Measurements from ENCODE around the gene EZH2.

Gene EZH2

DNA sequence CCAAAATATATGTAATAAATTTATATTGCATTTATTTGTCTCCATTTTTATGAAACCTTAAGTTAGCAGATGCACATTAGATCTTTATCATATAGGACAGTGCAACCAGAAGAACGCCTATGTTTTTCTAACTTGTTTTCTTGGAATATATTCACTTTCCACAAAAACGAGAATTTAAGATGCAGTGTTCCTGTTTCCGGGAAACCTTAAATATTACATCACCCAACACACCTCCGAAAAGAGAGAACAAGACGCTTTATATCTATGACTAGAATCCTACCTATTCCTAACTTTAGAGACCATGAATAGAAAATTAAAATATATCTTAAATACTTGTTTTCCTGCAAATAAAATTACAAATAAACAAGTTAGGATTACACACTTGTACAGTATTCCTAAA, 1.9 kb downstream of the EZH2 start:
- Mint-ChIP-seq H3K27ac (peak overlapping the region; percentile 95), H3K27me3 (no peaks in the 10 kb centered on the region), H3K36me3 (peaks cover 10% of the 10 kb centered on the region), H3K9me3 (no peaks in the 10 kb centered on the region), H3K4me1 (peaks cover 44% of the 10 kb centered on the region), H3K4me3 (peak overlapping the region; percentile 98)

DNA sequence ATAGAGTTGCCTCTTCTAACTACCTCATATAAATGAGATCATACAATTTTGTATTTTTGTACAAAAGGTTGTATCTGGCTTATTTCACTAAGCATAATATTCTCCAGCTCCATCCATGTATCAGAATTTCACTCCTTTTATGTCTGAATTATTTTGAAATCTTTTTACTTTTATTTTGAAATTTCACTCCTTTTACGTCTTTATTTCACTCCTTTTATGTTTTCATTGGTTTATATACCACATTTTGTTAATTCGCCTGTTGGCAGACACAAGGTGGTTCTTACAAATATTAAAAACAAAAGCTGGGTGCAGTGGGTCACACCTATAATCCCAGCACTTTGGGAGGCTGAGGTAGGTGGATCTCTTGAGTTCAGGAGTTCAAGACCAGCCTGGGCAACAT, 5.8 kb downstream of the EZH2 start:
- Mint-ChIP-seq H3K27me3 (no peaks in the 10 kb centered on the region), H3K27ac (no peak overlapping the region), H3K4me1 (peaks cover 51% of the 10 kb centered on the region), H3K9me3 (no peaks in the 10 kb centered on the region), H3K4me3 (no peak overlapping the region), H3K36me3 (peaks cover 8% of the 10 kb centered on the region)

DNA sequence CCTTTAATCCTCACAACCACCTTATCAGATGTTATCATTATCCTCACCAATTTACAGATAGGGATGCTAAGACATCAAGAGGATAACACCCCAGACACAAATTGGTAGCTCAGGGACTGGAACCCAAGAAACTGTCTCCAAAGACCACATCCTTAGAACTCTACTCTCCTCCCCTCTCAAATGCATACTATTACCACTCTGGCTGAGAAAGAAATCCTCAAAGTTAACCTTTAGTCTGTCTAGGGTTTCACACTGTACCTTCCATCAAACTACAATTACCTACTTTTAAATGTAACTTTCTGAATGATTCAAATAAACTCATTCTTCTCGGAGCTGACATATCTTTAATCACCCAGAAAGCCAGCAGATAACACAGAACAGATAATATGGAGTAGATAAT, 6.6 kb downstream of the EZH2 start:
- no peak overlapping the region for H3K27ac Mint-ChIP-seq
- H3K4me1 Mint-ChIP-seq = peaks cover 57% of the 10 kb centered on the region

DNA sequence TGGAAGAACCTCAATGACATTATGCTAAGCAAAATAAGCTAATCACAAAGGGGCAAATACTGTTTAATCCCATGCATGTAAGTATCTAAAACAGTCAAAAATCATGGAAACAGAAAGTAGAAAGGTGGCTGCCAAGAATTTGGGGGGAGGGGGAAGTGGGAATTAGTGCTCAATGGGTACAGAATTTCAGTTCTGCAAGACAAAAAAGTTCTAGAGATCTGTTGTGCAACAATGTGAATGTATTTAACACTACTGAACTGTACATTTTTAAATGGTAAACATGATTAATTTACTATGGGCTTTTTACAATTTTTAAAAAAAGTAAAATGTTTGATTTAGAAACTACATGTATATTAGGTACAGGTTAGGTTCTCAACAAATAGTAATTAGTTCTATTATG, 11.9 kb downstream of the EZH2 start:
- H3K27ac Mint-ChIP-seq = no peak overlapping the region
- peaks cover 9% of the 10 kb centered on the region for H3K9me3 Mint-ChIP-seq
- peaks cover 14% of the 10 kb centered on the region for H3K36me3 Mint-ChIP-seq
- H3K4me1 Mint-ChIP-seq = peaks cover 43% of the 10 kb centered on the region
- H3K4me3 Mint-ChIP-seq = no peak overlapping the region
- no peaks in the 10 kb centered on the region for H3K27me3 Mint-ChIP-seq

More for the DNA sequence above, 6.6 kb downstream of the EZH2 start:
- no peaks in the 10 kb centered on the region for H3K9me3 Mint-ChIP-seq
- H3K36me3 Mint-ChIP-seq = peaks cover 10% of the 10 kb centered on the region
- no peaks in the 10 kb centered on the region for H3K27me3 Mint-ChIP-seq
- H3K4me3 Mint-ChIP-seq = peak overlapping the region; percentile 4

DNA sequence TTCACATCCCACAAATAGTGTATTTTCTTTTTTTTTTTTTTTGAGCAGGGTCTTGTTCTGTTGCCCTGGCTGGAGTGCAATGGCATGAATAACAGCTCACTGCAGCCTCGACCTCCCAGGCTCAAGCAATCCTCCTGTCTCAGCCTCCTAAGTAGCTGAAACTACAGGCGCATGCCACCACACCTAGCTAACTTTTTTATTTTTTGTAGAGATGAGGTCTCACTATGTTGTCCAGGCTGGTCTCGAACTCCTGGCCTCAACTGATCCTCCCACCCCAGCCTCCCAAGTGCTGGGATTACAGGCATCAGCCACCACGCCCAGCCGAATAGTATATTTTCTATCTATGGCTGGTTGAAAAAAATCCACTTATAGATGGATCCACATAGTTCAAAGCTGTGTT, 12.5 kb downstream of the EZH2 start:
- Mint-ChIP-seq H3K27me3 (no peaks in the 10 kb centered on the region), H3K36me3 (peaks cover 14% of the 10 kb centered on the region), H3K4me3 (no peak overlapping the region), H3K4me1 (peaks cover 43% of the 10 kb centered on the region), H3K27ac (no peak overlapping the region), H3K9me3 (peaks cover 9% of the 10 kb centered on the region)

DNA sequence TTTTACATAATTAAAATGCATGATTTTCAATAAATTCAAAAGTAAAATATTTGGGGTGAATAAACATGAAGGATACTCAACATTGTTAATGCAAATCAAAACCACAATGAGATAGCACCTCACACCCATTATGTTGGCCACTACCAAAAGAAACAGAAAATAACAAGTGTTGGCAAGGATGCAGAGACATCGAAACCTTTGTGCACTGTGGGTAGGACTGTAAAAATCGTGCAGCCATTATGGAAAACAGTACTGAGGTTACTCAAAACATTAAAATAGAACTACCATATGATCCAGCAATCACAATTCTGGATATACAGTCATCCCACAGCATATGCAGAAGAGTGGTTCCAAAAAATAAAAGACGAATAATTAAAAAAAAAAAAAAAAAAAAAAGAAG, 13.1 kb downstream of the EZH2 start:
- Mint-ChIP-seq H3K27ac (no peak overlapping the region), H3K4me1 (peaks cover 39% of the 10 kb centered on the region), H3K4me3 (no peak overlapping the region), H3K27me3 (no peaks in the 10 kb centered on the region), H3K36me3 (peaks cover 14% of the 10 kb centered on the region), H3K9me3 (peaks cover 9% of the 10 kb centered on the region)

DNA sequence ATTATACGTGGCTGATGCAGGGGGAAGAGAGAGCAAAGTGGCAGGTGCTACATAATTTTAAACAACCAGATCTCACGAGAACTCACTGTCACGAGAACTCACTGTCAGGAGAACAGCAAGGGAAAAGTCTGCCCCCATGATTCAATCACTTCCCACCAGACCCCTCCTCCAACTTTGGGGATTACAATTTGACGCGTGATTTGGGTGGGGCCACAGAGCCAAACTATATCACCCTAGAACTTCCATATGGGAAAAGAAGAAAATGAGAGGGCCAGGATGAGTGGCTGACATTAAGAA, 15.8 kb downstream of the EZH2 start:
- Mint-ChIP-seq H3K36me3 (peaks cover 14% of the 10 kb centered on the region), H3K4me1 (peaks cover 47% of the 10 kb centered on the region), H3K4me3 (no peak overlapping the region), H3K27me3 (no peaks in the 10 kb centered on the region), H3K9me3 (peaks cover 9% of the 10 kb centered on the region), H3K27ac (no peak overlapping the region)

DNA sequence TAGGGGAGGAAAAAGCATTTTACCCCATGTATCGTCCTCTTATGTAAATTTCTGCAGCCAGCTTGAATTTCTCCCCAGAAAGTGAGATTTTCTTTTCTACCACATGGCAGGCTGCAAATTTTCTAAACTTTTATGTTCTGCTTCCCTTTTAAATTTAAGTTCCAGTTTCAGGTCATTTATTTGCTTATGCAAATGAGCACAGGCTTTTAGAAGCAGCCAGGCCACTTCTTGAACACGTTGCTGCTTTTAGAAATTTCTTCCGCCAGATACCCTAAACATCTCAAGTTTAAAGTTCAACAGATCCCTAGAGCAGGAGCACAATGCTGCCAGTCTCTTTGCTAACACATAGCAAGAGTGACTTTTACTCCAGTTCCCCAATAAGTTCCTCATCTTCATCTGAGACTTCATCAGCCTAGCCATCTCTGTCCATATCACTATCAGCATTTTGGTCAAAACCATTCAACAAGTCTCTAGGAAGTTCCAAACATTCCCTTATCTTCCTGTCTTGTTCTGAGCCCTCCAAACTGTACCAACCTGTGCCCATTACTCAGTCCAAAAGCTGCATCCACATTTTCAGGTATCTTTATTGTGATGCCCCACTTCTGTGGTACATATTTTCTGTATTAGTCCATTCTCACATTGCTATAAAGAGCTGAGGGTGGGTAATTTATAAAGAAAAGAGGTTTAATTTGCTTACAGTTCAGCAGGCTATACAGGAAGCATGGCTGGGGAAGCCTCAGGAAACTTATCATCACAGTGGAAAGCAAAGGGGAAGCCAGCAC, 16.3 kb downstream of the EZH2 start:
- H3K36me3 Mint-ChIP-seq = peaks cover 13% of the 10 kb centered on the region
- no peak overlapping the region for H3K27ac Mint-ChIP-seq
- H3K4me3 Mint-ChIP-seq = peak overlapping the region; percentile 7
- peaks cover 49% of the 10 kb centered on the region for H3K4me1 Mint-ChIP-seq
- peaks cover 9% of the 10 kb centered on the region for H3K9me3 Mint-ChIP-seq
- no peaks in the 10 kb centered on the region for H3K27me3 Mint-ChIP-seq

DNA sequence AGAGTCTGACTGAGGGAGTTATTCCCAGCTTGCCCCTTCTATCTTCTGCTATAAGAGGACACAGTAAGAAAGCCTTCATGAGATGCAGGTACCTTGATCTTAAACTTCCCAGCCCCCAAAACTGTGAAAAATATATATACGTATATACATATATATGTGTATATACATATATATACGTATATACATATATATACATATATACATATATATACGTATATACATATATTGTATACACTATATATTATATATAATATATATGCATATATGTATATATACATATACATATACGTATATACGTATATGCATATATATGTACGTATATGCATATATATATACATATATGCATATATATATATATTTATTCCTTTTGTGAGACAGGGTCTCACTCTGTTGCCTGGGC, 17.7 kb downstream of the EZH2 start:
- no peaks in the 10 kb centered on the region for H3K27me3 Mint-ChIP-seq
- peaks cover 13% of the 10 kb centered on the region for H3K36me3 Mint-ChIP-seq
- H3K9me3 Mint-ChIP-seq = peaks cover 9% of the 10 kb centered on the region
- no peak overlapping the region for H3K4me3 Mint-ChIP-seq
- H3K4me1 Mint-ChIP-seq = peaks cover 44% of the 10 kb centered on the region
- no peak overlapping the region for H3K27ac Mint-ChIP-seq

DNA sequence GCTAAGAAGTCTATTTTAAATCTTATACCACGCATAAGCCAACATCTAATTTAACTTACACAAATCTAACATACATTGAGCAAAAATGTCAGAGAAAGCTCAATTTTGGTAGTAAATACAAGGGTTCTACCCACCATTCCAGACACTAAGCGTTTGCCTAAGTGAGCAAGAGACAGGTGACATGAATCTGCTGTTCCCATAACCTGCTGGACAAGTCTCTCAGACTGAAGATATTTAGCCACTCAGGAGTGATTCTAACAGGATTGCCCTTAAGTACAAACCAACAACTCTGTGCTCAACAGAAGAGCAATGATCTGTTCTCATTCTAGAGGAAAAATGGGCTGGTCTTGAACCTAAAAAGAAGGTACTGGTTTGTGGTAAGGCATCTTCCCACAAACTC, 18.8 kb downstream of the EZH2 start:
- H3K36me3 Mint-ChIP-seq = peaks cover 13% of the 10 kb centered on the region
- H3K27me3 Mint-ChIP-seq = no peaks in the 10 kb centered on the region
- H3K27ac Mint-ChIP-seq = no peak overlapping the region

DNA sequence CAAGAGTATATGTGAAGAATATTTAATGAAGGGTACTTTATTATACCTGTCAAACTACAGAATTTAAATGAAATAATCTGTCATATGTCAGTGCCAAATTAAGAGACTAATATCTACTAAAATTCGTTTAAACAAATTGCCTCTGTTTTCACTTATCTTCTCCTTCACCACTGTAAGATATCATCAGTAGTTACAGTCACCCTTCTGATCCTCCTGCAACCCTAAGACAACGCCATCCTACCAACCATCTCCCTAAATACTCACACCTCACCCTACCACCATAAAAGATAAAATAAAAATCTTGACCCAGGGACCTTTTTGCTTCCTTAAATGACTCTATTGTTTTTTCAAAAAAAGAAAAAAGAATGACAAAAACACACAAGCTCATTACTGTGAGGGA, 20.8 kb downstream of the EZH2 start:
- Mint-ChIP-seq H3K36me3 (peaks cover 13% of the 10 kb centered on the region), H3K27me3 (no peaks in the 10 kb centered on the region), H3K4me1 (peaks cover 54% of the 10 kb centered on the region), H3K27ac (peak overlapping the region; percentile 11), H3K4me3 (peak overlapping the region; percentile 19), H3K9me3 (peaks cover 9% of the 10 kb centered on the region)

More for the DNA sequence above, 18.8 kb downstream of the EZH2 start:
- no peak overlapping the region for H3K4me3 Mint-ChIP-seq
- peaks cover 44% of the 10 kb centered on the region for H3K4me1 Mint-ChIP-seq
- H3K9me3 Mint-ChIP-seq = peaks cover 9% of the 10 kb centered on the region

DNA sequence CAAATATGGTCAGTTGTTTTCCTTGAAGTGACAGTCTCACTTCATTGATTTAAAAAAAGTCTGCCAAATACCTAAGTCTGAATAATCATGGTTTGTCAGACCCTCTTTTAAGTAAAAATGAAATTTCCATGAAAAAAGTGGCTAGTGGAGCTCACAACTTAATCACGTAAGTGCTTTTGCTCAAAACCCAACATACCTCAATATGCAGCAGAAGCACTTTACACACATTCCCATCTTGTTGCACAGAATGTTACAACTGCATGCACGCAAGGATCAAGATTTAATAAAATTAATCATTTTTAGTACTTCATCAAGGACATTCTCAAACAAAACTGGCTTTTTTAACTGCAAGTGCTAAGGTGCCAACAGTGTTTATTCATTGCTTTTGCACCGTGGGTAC, 21.6 kb downstream of the EZH2 start:
- H3K36me3 Mint-ChIP-seq = peaks cover 5% of the 10 kb centered on the region

DNA sequence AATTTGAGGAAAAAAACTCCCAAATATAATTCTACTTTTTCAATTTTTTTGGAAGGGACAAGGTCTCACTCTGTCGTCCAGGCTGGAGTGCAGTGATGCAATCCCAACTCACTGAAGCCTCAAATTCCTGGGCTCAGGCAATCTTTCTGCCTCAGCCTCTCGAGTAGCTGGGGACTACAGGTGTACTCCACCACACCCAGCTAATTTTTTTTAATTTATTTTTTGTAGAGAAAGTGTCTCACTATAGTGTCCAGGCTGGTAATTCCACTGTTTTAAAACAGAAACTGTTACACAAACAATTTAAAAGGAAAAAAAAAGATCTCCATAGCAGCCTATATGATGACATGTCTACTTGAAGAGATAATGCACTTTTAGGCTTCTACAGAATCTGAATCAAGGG, 25.6 kb downstream of the EZH2 start:
- H3K4me3 Mint-ChIP-seq = no peak overlapping the region
- H3K9me3 Mint-ChIP-seq = no peaks in the 10 kb centered on the region
- peaks cover 45% of the 10 kb centered on the region for H3K4me1 Mint-ChIP-seq
- H3K27ac Mint-ChIP-seq = no peak overlapping the region
- peaks cover 2% of the 10 kb centered on the region for H3K36me3 Mint-ChIP-seq
- no peaks in the 10 kb centered on the region for H3K27me3 Mint-ChIP-seq

More for the DNA sequence above, 21.6 kb downstream of the EZH2 start:
- Mint-ChIP-seq H3K9me3 (peaks cover 1% of the 10 kb centered on the region), H3K27me3 (no peaks in the 10 kb centered on the region), H3K4me3 (no peak overlapping the region), H3K27ac (no peak overlapping the region), H3K4me1 (peaks cover 46% of the 10 kb centered on the region)

DNA sequence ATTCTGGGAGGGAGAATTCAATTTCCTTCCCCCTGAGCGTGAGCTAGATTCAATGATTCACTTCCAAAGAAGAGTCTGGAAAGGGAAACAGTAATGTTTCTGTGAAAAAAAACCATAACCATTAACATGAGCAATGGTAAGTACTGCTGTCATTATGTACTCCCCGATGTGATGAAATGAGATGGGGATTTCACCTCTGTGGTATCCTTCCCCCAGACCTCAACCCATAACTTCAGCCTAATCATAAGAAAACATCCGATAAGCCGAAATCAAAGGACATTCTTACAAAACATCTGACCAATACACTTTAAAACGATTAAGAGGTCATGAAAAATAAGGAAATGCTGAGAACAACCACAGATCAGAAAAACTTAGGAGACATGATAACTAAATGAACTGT, 27.2 kb downstream of the EZH2 start:
- Mint-ChIP-seq H3K4me1 (peaks cover 38% of the 10 kb centered on the region), H3K9me3 (no peaks in the 10 kb centered on the region), H3K27ac (no peak overlapping the region), H3K36me3 (no peaks in the 10 kb centered on the region), H3K27me3 (no peaks in the 10 kb centered on the region), H3K4me3 (no peak overlapping the region)

DNA sequence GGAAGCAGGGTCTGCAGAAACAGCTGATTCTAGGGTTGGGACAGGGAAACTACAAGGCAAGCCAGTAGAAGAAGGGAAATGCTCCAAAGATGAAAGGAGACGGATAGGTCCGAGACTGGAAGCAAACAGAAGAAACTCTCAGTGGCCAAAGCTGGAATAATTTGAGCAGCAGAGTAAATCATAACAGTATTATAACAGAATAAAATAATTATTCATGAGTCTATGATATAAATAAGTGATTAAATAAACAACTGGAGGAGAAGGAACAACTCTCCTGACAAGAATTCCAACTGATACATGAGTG, 27.6 kb downstream of the EZH2 start:
- Mint-ChIP-seq H3K4me3 (peak overlapping the region; percentile 34), H3K27ac (peak overlapping the region; percentile 81), H3K27me3 (no peaks in the 10 kb centered on the region), H3K9me3 (no peaks in the 10 kb centered on the region), H3K36me3 (no peaks in the 10 kb centered on the region), H3K4me1 (peaks cover 36% of the 10 kb centered on the region)

DNA sequence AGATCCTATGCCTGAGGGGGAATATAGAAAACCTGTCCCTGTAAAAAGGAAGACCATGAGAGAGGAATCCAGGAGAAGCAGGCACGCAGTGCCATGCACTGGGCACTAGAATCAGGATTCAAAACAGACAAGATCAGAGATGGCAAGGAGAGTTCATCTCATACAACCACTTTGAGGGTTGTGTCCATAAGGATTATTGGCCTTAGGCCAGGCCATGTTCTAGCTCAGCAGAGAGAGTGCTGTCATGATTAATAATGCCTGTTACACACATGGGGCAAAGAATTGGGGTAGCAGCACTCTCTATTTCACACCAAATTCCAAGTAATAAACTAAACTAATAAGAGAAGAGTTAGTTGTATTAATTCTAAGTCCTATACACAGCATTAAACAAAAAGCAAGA, 29.1 kb downstream of the EZH2 start:
- Mint-ChIP-seq H3K9me3 (no peaks in the 10 kb centered on the region), H3K36me3 (no peaks in the 10 kb centered on the region), H3K4me1 (peaks cover 45% of the 10 kb centered on the region), H3K27me3 (no peaks in the 10 kb centered on the region), H3K4me3 (no peak overlapping the region), H3K27ac (no peak overlapping the region)

DNA sequence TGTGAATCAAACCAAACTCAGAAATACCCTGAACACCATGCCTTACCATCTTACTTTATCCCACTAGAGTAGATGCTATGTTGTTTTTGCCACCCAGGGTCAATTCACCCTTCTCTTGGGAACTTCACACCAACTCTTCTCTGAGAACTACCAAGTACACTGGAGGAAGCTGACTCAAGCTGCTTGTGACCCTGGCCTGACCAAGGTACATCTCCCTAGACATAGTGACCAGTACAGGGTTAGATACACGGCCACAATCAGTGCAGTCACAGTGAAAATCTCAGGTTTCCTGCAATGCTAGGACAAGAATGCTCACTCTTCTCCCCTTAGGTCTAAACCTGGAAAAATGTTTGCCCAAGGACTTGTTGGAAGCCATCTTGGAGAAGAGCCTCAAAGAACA, 31.8 kb downstream of the EZH2 start:
- Mint-ChIP-seq H3K27ac (no peak overlapping the region), H3K4me3 (no peak overlapping the region), H3K27me3 (no peaks in the 10 kb centered on the region)

More for the DNA sequence above, 31.8 kb downstream of the EZH2 start:
- H3K36me3 Mint-ChIP-seq = no peaks in the 10 kb centered on the region
- peaks cover 55% of the 10 kb centered on the region for H3K4me1 Mint-ChIP-seq
- no peaks in the 10 kb centered on the region for H3K9me3 Mint-ChIP-seq

Data from activated naive CD4-positive, alpha-beta T cell treated with anti-CD3 and anti-CD28 coated beads, Interleukin-2, amount 50 U/mL, for 24 hours (primary cell).